HepG2 (cell line): Measurements from ENCODE around the gene PREX1.

ENCODE experiments used
- EZH2 ChIP-seq: conservative IDR thresholded peaks from 2 replicates; pipeline ENCODE4 v1.6.1; 2012; ENCODE audit warnings: mild to moderate bottlenecking, low read depth, low read length, moderate library complexity
- KAT7 ChIP-seq: IDR thresholded peaks from 2 replicates; pipeline ENCODE4 v1.6.1; 2018; ENCODE audit warnings: borderline replicate concordance, missing compliant biosample characterization
- MAX ChIP-seq: IDR thresholded peaks from 2 replicates; pipeline ENCODE4 v1.6.1; 2012; ENCODE audit warnings: inconsistent platforms
- MXD1 ChIP-seq: sonication (generic); formaldehyde crosslinking; IDR thresholded peaks from 2 replicates; pipeline ENCODE4 v1.4.0; 2020; ENCODE audit warnings: mild to moderate bottlenecking, missing genetic modification reagents
- TBX3 ChIP-seq: fragments of 450-650 bp; IDR thresholded peaks from 2 replicates; pipeline ENCODE4 v1.6.1; 2017; ENCODE audit warnings: antibody characterized with exemption, mild to moderate bottlenecking, inconsistent platforms, borderline replicate concordance
- TEAD2 ChIP-seq: sonication (generic); formaldehyde crosslinking; IDR thresholded peaks from 2 replicates; pipeline ENCODE4 v1.9.0; 2021; ENCODE audit warnings: missing genetic modification reagents
- TOE1 ChIP-seq: sonication (generic); formaldehyde crosslinking; IDR thresholded peaks from 2 replicates; pipeline ENCODE4 v1.4.0; 2020; ENCODE audit warnings: mild to moderate bottlenecking, missing genetic modification reagents
- ZBTB37 ChIP-seq: sonication (generic); formaldehyde crosslinking; IDR thresholded peaks from 2 replicates; pipeline ENCODE4 v1.4.0; 2020; ENCODE audit warnings: mild to moderate bottlenecking, missing genetic modification reagents
- ZFP36 ChIP-seq: fragments of 150-350 bp; IDR thresholded peaks from 2 replicates; pipeline ENCODE4 v1.6.1; 2018; ENCODE audit warnings: borderline replicate concordance, low read length, low read depth; ENCODE audit not compliant: partially characterized antibody

- no peak for TF ChIP-seq MAX
- no peak for TF ChIP-seq ZBTB37 (CRISPR knock-in tag)
- TF ChIP-seq TEAD2 (CRISPR knock-in tag) = no peak
- TF ChIP-seq EZH2 = no peak
- no peak for TF ChIP-seq TBX3
- no peak for TF ChIP-seq MXD1 (CRISPR knock-in tag)
- TF ChIP-seq TOE1 (CRISPR knock-in tag) = no peak
- no peak for TF ChIP-seq ZFP36
- TF ChIP-seq KAT7 (CRISPR knock-in tag) = no peak
Measured at GRCh38 chr20:48612335-48612734, 215.5 kb downstream of the PREX1 start.
